ENCODE measurements around the gene SERAC1. TPM values are rescaled to one million over a fixed set of nuclear protein-coding genes. Genes with fewer than 3 reads are reported as not detected.

Gene SERAC1
- total and polyA plus RNA-seq, 2 of the 4 experiments (the other 2 are of a cell fraction) = 7.7 to 15.6 TPM

DNA sequence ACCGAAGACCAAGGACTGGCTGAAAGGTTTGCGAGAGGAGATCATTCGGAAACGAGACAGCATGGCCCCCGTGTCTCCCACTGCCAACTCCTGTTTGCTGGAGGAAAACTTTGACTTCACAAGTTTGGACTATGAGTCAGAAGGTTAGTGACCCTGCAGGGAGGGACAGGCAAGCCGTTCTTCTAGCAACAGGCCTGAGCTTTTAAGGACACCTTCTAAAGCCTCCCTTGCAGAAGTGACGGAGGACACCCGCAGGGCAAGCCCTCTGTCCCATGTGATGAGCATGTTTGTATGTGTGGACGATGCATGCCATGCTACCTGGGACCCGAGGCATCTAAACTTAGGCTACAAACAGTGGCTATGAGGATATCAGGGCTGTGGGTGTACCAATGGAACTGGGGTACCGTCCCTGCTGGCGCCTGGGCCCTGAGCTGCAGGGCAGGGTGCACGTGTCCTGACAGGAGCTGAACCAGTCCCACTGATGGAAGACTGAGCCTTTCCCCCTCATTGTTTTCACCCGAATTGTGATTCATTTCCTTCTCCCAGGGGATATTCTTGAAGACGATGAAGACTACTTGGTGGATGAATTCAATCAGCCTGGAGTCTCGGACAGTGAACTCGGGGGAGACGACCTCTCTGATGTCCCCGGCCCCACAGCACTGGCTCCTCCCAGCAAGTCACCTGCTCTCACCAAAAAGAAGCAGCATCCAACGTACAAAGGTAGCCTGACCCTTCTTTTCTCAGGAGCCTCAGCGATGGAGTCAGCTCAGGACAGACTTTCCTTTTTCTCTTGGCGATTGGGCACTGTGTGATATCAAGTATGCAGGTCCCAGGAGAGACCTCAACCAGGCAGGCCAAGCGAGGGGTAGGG is 84.4 kb downstream of the SERAC1 start:
- H3K4me2 ChIP-seq (ENCODE audit: low read depth, low read length) = no peak overlapping the region
- TF ChIP-seq MXI1 (IDR thresholded peaks at IDR 0.05; ENCODE audit: borderline replicate concordance, low read depth, low read length) = no peak
- no peak for TF ChIP-seq FOS (IDR thresholded peaks at IDR 0.05; ENCODE audit: low read depth, low read length)
- no peak for TF ChIP-seq RCOR1 (IDR thresholded peaks at IDR 0.05; ENCODE audit: insufficient replicate concordance, low read length)
- no peak for TF ChIP-seq CEBPB (IDR thresholded peaks at IDR 0.05; ENCODE audit: low read depth, low read length)
- no peak for TF ChIP-seq MAZ (IDR thresholded peaks at IDR 0.05; ENCODE audit: borderline replicate concordance, low read depth, low read length)
- TF ChIP-seq, protein P1, sequence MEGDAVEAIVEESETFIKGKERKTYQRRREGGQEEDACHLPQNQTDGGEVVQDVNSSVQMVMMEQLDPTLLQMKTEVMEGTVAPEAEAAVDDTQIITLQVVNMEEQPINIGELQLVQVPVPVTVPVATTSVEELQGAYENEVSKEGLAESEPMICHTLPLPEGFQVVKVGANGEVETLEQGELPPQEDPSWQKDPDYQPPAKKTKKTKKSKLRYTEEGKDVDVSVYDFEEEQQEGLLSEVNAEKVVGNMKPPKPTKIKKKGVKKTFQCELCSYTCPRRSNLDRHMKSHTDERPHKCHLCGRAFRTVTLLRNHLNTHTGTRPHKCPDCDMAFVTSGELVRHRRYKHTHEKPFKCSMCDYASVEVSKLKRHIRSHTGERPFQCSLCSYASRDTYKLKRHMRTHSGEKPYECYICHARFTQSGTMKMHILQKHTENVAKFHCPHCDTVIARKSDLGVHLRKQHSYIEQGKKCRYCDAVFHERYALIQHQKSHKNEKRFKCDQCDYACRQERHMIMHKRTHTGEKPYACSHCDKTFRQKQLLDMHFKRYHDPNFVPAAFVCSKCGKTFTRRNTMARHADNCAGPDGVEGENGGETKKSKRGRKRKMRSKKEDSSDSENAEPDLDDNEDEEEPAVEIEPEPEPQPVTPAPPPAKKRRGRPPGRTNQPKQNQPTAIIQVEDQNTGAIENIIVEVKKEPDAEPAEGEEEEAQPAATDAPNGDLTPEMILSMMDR (conservative IDR thresholded peaks at IDR 0.05; ENCODE audit: low read depth, low read length) = no peak
- TF ChIP-seq, protein P2, sequence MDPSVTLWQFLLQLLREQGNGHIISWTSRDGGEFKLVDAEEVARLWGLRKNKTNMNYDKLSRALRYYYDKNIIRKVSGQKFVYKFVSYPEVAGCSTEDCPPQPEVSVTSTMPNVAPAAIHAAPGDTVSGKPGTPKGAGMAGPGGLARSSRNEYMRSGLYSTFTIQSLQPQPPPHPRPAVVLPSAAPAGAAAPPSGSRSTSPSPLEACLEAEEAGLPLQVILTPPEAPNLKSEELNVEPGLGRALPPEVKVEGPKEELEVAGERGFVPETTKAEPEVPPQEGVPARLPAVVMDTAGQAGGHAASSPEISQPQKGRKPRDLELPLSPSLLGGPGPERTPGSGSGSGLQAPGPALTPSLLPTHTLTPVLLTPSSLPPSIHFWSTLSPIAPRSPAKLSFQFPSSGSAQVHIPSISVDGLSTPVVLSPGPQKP (IDR thresholded peaks at IDR 0.05; ENCODE audit: borderline replicate concordance, low read depth, low read length) = no peak
- TF ChIP-seq CHD1 (IDR thresholded peaks at IDR 0.05; ENCODE audit: low read depth, low read length) = no peak
- TF ChIP-seq BHLHE40 (IDR thresholded peaks at IDR 0.05; ENCODE audit: low read depth, low read length) = no peak
- TF ChIP-seq SMC3 (IDR thresholded peaks at IDR 0.05; ENCODE audit: low read depth, low read length) = no peak
- TF ChIP-seq POLR2A (IDR thresholded peaks at IDR 0.05; ENCODE audit: low read depth, low read length) = no peak
- TF ChIP-seq RAD21 (IDR thresholded peaks at IDR 0.05; ENCODE audit: low read length) = no peak
- no peak for TF ChIP-seq NFE2L2 (IDR thresholded peaks at IDR 0.05; ENCODE audit: low read depth, low read length)
- TF ChIP-seq, protein P3, sequence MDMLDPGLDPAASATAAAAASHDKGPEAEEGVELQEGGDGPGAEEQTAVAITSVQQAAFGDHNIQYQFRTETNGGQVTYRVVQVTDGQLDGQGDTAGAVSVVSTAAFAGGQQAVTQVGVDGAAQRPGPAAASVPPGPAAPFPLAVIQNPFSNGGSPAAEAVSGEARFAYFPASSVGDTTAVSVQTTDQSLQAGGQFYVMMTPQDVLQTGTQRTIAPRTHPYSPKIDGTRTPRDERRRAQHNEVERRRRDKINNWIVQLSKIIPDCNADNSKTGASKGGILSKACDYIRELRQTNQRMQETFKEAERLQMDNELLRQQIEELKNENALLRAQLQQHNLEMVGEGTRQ (IDR thresholded peaks at IDR 0.05; ENCODE audit: low read depth, low read length) = no peak
- TF ChIP-seq RFX5 (IDR thresholded peaks at IDR 0.05; ENCODE audit: low read depth, low read length) = no peak

More for the DNA sequence above, 84.4 kb downstream of the SERAC1 start:
- H2AK9ac ChIP-seq (replicated peaks; ENCODE audit: low read depth, low read length, poor library complexity) = no peak overlapping the region
- no peak overlapping the region for H2BK5ac ChIP-seq (ENCODE audit: low read depth, low read length, poor library complexity, severe bottlenecking)
- H2BK20ac ChIP-seq (ENCODE audit: low read depth, low read length) = no peak overlapping the region
- no peaks in the 10 kb centered on the region for H4K20me1 ChIP-seq (ENCODE audit: insufficient read depth, low read length)
- ChIA-PET CTCF (no interaction called here), POLR2A (ENCODE audit: unreplicated experiment) (no interaction called here)
- H3K9ac ChIP-seq (ENCODE audit: low read depth, low read length) = no peak overlapping the region
- 90% methylated on average over 17 of the region's 23 CpGs; no CpG with 5 or more reads in 1 of the 2 experiments for WGBS, 2 experiments (ENCODE audit: extremely low coverage in 2 of 2, insufficient read length in 1 of 2)
- BruUV-seq (replicated peaks) = no TSS peak
- H4K8ac ChIP-seq (ENCODE audit: low read depth in 2 of 2, low read length in 2 of 2) = no peak overlapping the region
- no peak overlapping the region for H3K14ac ChIP-seq (replicated peaks; ENCODE audit: low read depth, low read length)
- H3K18ac ChIP-seq (ENCODE audit: low read depth, low read length) = no peak overlapping the region
- no peak overlapping the region for H2BK120ac ChIP-seq (ENCODE audit: low read depth, low read length)
- no peak overlapping the region for H3K23ac ChIP-seq (ENCODE audit: low read depth, low read length)
- in situ Hi-C loops (cut with MboI; ENCODE audit: low sequenced_read_pairs) = no loop called here
- peaks cover 19% of the 10 kb centered on the region for H3K9me1 ChIP-seq (ENCODE audit: insufficient read depth, low read length)
- peaks cover 8% of the 10 kb centered on the region for H3K4me1 ChIP-seq (ENCODE audit: control insufficient read depth, insufficient read depth, low read length)
- H3K56ac ChIP-seq (ENCODE audit: extremely low read depth, insufficient read depth, low read length) = no peak overlapping the region
- peaks cover 67% of the 10 kb centered on the region for H3K36me3 ChIP-seq (ENCODE audit: control insufficient read depth, insufficient read depth, low read length)
- peak overlapping the region; percentile 33; the same call in 1 of the 2 replicates for H3K4ac ChIP-seq (ENCODE audit: low read depth, low read length)
- no peak overlapping the region for H4K5ac ChIP-seq (ENCODE audit: low read depth, low read length)
- intact Hi-C loops (cut with micrococcal nuclease) = no loop called here
- H3K79me1 ChIP-seq (ENCODE audit: low read depth in 1 of 2, low read length in 2 of 2) = peaks cover 12 to 51% of the 10 kb centered on the region in 2 experiments; a peak in 3 of 4 replicates
- no peaks in the 10 kb centered on the region for H3K27me3 ChIP-seq (ENCODE audit: control insufficient read depth, insufficient read depth, low read length)
- H3K27ac ChIP-seq (ENCODE audit: insufficient read depth, low read length) = no peak overlapping the region
- no peak overlapping the region for H2AFZ ChIP-seq (replicated peaks; ENCODE audit: low read length, poor library complexity)
- no peak overlapping the region for H3K4me3 ChIP-seq (ENCODE audit: insufficient read depth, low read depth, low read length)
- H2BK15ac ChIP-seq (ENCODE audit: low read depth, low read length) = no peak overlapping the region
- 0 out of 2 replicates have a peak overlapping the region, but pooled peaks have one; percentile 20 for H2AK5ac ChIP-seq (ENCODE audit: low read depth, low read length)
- no peaks in the 10 kb centered on the region for H3K9me3 ChIP-seq (ENCODE audit: control insufficient read depth, insufficient read depth, low read length)
- DNase-seq = peak; percentile 34
- H4K91ac ChIP-seq (ENCODE audit: insufficient read depth, low read depth, low read length) = no peak overlapping the region
- dilution Hi-C loops (cut with HindIII; ENCODE audit: low sequenced_read_pairs, unreplicated experiment) = no loop called here
- ATAC-seq (ENCODE audit: low read depth) = peak; percentile 35; the same call in 1 of the 2 replicates

Measured in IMR-90 (cell line).